HG03039 (cell line): ENCODE measurements around the gene HSPA8.

Experiments used
- ATAC-seq: cut with Tn5 transposase; IDR thresholded peaks from one replicate; pipeline ENCODE4 v1.9.1; 2021; ENCODE audit warnings: mild to moderate bottlenecking, moderate library complexity; ENCODE audit not compliant: unreplicated experiment

HSPA8 gene

DNA sequence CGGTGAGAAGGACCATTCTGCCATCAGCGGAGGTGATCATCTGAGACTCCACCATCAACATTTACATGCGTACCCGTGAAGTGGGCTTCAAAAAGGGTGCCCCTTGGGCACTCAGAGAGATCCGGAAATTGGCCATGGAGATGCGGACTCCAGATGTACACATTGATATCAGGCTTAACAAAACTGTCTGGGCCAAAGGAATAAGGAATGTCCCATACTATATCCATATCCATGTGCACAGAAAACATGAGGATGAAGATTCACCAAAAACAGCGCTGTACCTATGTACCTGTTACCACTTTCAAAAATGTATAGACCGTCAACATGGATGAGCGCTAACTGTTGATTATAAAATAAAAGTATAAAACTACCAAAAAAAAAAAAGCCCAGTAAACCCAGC lies 10.8 kb downstream of the HSPA8 start:
- no peak for ATAC-seq

DNA sequence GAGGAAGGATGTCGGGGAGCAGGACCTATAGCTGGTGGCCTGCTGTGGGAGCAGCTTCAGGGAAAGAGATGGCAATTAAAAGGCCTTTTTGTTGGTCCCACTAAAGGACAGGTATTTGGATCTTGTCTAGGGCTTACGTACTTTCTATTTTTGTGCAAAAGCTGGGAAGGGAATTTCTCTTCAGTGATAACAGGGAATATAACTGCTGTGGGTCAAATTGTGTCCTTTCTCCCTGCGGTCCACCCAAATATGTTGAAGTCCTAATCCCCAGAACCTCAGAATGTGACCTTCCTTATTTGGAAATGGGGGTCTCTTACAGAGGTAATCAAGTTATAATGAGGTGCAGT lies 14.0 kb downstream of the HSPA8 start:
- ATAC-seq: no peak

DNA sequence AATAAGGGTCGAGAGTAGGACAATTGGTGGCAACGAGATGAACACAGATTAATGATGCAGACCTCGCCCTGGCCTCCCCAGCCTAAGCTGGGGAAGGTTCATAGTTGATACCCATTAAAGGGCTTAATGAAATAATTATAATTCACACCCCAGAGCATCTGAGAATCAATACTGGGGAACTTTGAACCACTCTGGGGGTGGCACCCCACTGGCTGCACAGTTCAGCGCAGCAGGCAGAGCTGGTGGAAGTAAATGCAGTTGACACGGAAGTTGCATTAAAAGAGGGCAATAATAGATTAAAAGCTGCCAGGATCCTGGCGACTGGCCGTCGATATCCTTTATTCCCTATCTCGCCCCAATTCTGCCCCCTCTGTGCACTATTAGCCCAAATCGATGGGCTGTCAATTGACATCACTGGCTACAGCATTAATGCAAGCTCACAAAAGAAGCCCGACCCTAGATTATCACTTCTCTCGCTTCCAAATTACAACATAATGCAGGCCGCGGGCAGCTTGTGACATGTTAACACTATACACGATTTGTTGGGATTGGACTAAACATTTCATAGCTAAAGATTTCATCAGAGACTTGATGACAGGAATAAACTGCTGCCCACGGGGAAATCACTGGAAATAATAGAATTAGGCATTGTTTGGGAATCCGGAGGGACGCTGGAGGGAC lies 14.5 kb downstream of the HSPA8 start:
- no peak for ATAC-seq

DNA sequence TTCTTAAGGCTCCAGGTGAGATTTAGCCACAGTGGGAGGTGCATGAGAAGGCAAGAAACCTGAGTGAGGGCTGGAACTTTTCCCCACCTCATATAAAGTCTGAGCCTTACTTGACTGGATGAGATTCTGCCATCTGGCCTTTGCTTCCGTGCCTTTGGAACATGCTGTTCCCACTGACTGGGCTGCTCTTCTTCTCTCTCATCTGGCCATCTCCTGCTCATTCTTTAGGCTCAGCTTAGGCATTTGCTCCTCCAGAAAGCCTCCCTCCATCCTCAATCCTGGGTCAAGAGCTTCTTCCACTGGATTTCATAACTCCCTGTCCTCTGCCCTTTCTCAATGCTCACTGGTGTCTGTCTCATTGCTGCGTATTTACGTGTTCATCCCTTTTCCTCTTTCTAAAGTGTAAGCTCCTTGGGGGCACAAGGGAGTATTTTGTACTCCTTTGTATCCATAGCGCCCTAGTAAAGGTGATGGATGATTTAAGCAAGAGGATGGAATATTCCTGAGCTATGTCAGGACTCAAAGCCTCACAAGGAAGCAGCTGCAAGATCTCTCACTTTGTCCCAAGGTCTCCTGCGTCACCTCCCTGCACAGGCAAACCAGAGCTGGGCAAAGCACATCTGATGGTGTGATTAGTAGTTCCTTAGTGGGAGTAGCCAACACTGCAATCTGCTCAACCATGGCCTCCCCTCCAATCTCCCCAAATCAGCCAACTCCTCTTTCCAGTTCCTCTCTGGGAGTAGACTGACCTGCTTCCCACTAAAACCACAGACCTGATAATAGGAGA lies 15.3 kb downstream of the HSPA8 start:
- no peak for ATAC-seq

DNA sequence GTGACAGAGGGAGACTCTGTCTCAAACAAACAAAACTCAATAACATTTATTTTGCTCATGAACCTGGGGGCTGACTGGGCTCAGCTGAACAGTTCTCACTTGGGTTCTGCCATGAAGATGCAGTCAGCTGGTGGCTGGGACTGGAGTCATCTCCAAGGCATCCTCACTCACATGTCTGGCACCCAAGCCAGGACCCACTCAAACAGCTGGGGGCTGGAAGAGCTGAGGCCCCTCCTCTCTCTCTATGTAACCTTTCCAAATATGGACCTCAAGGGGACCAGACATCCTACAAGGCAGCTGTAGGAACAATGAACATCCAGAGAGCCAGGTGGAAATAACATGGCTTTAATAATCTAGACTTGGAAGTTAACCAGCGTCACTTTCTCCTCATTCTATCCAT lies 16.8 kb downstream of the HSPA8 start:
- no peak for ATAC-seq

DNA sequence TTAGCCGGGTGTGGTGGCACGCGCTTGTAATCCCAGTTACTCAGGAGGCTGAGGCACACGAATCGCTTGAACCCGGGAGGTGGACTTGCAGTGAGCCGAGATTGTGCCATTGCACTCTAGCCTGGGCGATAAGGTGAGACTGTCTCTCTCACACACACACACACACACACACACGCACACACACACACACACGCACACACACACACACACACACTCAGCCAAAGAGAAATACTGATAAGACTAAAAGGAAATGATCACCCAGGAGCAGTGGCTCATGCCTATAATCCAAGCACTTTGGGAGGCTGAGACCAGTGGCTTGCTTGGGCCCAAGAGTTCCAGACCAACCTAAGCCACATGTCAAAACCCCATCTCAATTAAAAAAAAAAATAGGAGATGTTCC lies 20.8 kb downstream of the HSPA8 start:
- no peak for ATAC-seq

DNA sequence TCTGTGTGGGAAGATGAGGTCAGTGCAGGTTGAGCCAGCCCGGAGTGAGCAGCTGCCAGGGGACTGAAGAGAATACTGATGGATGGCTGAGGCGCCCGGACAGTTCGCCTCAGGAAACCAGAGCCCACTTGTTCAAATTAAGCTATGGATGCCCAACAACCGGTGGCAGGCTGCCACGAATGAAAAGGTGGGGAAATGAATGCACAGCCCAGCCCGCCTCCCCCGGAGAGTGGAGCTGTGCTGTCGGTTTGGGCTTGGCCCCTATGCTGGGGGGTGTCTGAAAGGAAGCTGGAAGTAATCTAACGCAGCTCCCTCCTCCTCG lies 21.9 kb downstream of the HSPA8 start:
- no peak for ATAC-seq

DNA sequence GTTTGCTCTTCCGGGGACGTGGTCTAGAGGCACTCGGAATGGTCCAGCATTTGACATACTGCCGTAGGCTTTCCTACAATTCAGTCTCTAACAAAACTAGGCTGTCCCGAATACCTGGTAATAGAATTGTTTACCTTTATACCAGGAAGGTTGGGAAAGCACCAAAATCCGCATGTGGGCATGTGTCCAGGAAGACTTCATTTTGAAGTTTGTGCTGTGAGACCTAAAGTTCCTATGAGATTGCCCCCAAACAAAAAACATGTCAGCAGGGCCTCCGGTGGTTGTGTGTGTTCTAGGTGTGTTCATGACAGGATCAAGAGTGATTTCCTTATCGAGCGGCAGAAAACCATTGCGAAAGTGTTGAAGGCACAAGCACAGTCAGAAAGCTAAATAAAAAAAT lies 26.1 kb downstream of the HSPA8 start:
- no peak for ATAC-seq

DNA sequence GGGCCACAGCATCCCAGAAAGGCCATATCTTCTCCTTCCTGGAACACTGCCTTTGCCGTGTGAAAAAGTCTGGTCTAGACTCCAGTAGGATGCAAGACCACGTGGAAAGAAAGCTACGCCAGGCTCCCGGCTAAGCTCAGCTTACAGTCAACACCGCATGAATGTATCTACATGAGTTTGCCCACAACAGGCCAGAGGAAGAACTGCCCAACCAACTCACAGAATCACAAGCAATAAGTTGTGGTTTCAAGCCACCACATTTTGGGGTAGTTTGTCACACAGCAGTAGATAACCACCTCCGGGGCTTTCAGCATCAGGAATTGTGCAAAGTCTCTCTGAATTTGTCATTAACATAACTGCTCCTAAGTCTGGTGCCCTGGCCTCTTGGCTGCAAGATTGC lies 27.3 kb downstream of the HSPA8 start:
- ATAC-seq: no peak

DNA sequence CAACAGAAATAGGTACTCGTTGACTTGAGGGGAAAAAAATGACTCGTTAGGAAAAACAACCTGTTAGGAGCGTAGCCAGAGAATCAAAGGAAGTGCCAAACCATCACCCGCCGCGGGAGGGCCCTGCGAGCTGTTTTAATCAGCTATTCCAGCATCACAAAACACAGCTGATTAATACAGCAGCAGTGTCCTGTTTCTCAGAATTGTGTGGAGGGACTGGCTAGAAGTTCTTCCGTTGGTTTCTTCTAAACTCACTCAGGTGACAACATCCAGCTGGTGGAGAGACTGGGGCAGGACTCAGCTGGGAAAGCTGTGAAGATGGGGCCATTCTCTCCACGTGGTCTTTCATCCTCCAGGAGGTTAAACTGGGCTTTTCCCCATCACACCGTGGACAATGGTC lies 28.0 kb downstream of the HSPA8 start:
- ATAC-seq: no peak

DNA sequence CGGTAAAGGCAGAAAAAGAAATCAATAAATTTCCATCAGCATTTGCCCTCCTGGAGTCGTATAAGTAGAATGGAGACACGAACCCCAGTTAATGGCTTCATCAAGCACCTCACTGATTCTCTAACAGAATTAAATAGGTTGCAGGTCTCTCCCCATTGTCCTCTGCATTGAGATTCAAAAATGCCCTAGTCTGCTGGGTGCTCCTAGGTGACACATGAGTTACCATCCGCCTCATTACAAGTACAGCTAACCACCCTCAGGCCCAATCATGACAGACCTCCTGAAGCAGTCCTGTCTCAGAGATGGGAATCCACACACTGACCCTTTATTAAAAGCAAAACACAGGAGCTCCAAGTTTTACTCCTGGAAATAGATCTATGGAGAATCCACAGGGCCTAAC lies 31.4 kb downstream of the HSPA8 start:
- no peak for ATAC-seq

DNA sequence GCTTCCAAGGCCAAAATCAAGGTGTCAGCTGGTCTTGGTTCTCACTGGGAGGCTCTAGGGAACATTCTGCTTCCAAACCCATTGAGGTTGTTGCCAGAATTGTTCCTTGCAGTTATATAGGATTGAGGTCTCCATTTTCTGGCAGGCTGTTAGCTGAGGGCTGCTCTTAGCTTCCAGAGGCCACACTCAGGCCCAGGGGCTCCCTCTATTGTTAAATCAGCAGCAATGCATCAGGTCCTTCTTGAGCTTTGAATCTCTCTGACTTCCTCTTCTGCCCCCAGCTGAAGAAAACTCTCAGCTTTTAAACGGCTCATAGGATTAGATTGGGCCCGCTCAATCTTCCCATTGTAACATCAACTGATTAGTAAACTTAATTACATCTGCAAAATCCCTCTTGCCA lies 41.0 kb downstream of the HSPA8 start:
- ATAC-seq: no peak

DNA sequence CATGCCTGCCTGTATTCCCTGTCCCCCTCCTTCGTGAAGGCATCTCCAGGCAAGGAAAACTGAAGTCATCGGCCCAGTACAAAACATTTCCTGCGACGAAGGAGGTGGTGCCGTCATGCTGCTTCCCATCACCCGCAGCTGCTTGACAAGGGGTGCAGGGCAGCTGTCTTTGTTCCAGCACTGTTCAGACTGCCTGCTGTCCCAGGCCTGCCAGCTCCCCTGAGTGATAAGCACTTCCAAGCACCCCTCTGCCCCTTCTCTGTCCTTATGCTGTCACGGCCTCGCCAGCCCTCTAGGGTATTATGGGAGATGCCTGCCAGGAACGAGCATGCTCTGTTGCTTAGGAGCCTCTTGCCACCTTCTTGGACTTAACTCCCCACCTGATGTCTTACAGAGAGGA lies 43.2 kb downstream of the HSPA8 start:
- ATAC-seq: no peak

DNA sequence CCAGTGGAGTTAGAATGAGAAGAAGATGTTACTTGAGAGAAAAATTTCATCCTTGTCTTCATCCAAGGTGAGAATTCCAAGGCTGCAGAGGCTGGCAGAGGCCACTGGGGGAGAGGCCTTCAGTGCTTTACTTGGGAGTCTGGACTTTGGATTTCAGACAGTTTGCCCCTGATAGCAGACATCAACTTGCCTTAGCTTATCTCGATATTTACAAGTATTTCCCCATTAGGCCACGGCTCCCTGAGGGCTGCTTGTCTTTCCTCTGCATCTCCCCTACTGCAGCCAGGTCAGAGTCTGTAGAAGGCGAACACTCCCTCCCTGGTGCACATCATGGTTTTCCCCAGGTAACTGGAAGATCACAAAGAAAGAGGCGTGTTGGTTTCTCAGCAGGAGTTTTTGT lies 50.4 kb downstream of the HSPA8 start:
- ATAC-seq: no peak
